HepG2 (cell line): ENCODE measurements around the gene CPNE1. TPM values are rescaled to one million over a fixed set of nuclear protein-coding genes. Genes with fewer than 3 reads are reported as not detected.
A peak's percentile ranks its signal among the peaks of the same experiment; 100 is the strongest.

ENCODE experiments used
- ARID2 ChIP-seq: sonication (generic); formaldehyde crosslinking; IDR thresholded peaks from 2 replicates; pipeline ENCODE4 v1.8.1; 2022; ENCODE audit warnings: mild to moderate bottlenecking, missing genetic modification reagents, borderline replicate concordance
- ATF1 ChIP-seq: IDR thresholded peaks from 2 replicates; pipeline ENCODE4 v1.6.1; 2016; ENCODE audit warnings: mild to moderate bottlenecking, control low read depth
- CBX1 ChIP-seq: IDR thresholded peaks from one replicate; pipeline ENCODE4 v1.6.1; 2016; ENCODE audit warnings: antibody characterized with exemption, low read depth
- CHD4 ChIP-seq: fragments of 200-600 bp; sonication (generic); IDR thresholded peaks from 2 replicates; pipeline ENCODE4 v1.7.0; 2017; ENCODE audit warnings: mild to moderate bottlenecking, low read length, borderline replicate concordance
- CTCF ChIP-seq: sonication (generic); formaldehyde crosslinking; IDR thresholded peaks from 2 replicates; pipeline ENCODE4 v1.5.0; 2020; ENCODE audit warnings: mild to moderate bottlenecking, missing genetic modification reagents, moderate library complexity
- HMG20B ChIP-seq: conservative IDR thresholded peaks from 2 replicates; pipeline ENCODE4 v1.6.1; 2016; ENCODE audit warnings: missing genetic modification reagents, missing compliant biosample characterization
- IRF1 ChIP-seq: sonication (generic); formaldehyde crosslinking; IDR thresholded peaks from 2 replicates; pipeline ENCODE4 v1.4.0; 2020; ENCODE audit warnings: low read depth, mild to moderate bottlenecking, missing genetic modification reagents
- KDM5A ChIP-seq: fragments of 200-600 bp; sonication (generic); IDR thresholded peaks from 2 replicates; pipeline ENCODE4 v1.7.0; 2018; ENCODE audit warnings: antibody characterized with exemption, mild to moderate bottlenecking, low read length, borderline replicate concordance
- KLF6 ChIP-seq: IDR thresholded peaks from 2 replicates; pipeline ENCODE4 v1.8.0; 2016; ENCODE audit warnings: missing biosample characterization, missing genetic modification reagents
- MED13 ChIP-seq: sonication (generic); formaldehyde crosslinking; IDR thresholded peaks from 2 replicates; pipeline ENCODE4 v1.5.0; 2020; ENCODE audit warnings: missing genetic modification reagents
- NFIB ChIP-seq: sonication (generic); formaldehyde crosslinking; IDR thresholded peaks from 2 replicates; pipeline ENCODE4 v1.9.0; 2021; ENCODE audit warnings: missing genetic modification reagents, mild to moderate bottlenecking, borderline replicate concordance
- RBFOX2 ChIP-seq: fragments of 200-400 bp; formaldehyde crosslinking; IDR thresholded peaks from 2 replicates; pipeline ENCODE4 v1.6.1; 2017; ENCODE audit warnings: low read depth, mild to moderate bottlenecking, low read length
- SRSF9 ChIP-seq: fragments of 200-400 bp; formaldehyde crosslinking; IDR thresholded peaks from 2 replicates; pipeline ENCODE4 v1.6.1; 2018; ENCODE audit warnings: borderline replicate concordance, mild to moderate bottlenecking, low read depth, low read length; ENCODE audit not compliant: insufficient read depth, poor library complexity, severe bottlenecking
- TARDBP ChIP-seq: sonication (generic); formaldehyde crosslinking; IDR thresholded peaks from 2 replicates; pipeline ENCODE4 v1.8.0; 2022; ENCODE audit warnings: mild to moderate bottlenecking, missing genetic modification reagents
- TRAFD1 ChIP-seq: sonication (generic); formaldehyde crosslinking; IDR thresholded peaks from 2 replicates; pipeline ENCODE4 v1.5.1; 2020; ENCODE audit warnings: missing genetic modification reagents, mild to moderate bottlenecking, borderline replicate concordance
- ZGPAT ChIP-seq: IDR thresholded peaks from 2 replicates; pipeline ENCODE4 v1.6.1; 2016; ENCODE audit warnings: mild to moderate bottlenecking
- ZNF335 ChIP-seq: sonication (generic); formaldehyde crosslinking; IDR thresholded peaks from 2 replicates; pipeline ENCODE4 v1.4.0; 2020; ENCODE audit warnings: missing genetic modification reagents
- ZNF337 ChIP-seq: sonication (generic); formaldehyde crosslinking; IDR thresholded peaks from 2 replicates; pipeline ENCODE4 v1.5.1; 2020; ENCODE audit warnings: missing genetic modification reagents, low read depth, mild to moderate bottlenecking, borderline replicate concordance
- ZNF468 ChIP-seq: sonication (generic); formaldehyde crosslinking; IDR thresholded peaks from 2 replicates; pipeline ENCODE4 v1.8.0; 2022; ENCODE audit warnings: mild to moderate bottlenecking, moderate library complexity, missing genetic modification reagents
- ZNF580 ChIP-seq: IDR thresholded peaks from 2 replicates; pipeline ENCODE4 v1.6.1; 2016; ENCODE audit warnings: low read depth, borderline replicate concordance
- ZNF672 ChIP-seq: sonication (generic); formaldehyde crosslinking; IDR thresholded peaks from 2 replicates; pipeline ENCODE4 v1.8.1; 2022; ENCODE audit warnings: missing genetic modification reagents
- ZNF839 ChIP-seq: sonication (generic); formaldehyde crosslinking; IDR thresholded peaks from 2 replicates; pipeline ENCODE4 v1.4.0; 2020; ENCODE audit warnings: missing genetic modification reagents, mild to moderate bottlenecking, borderline replicate concordance
- polyA plus RNA-seq, 8 experiments: library from polyadenylated mRNA; depleted of rRNA in 3 of 8; stranded (reverse) in 7 of 8; unstranded in 1 of 8; fragments of >200 nt; fragmentation: Illumina TruSeq in 4 of 8; extraction: Trizol in 4 of 8; gene quantifications; 2 replicates each; pipeline versions ENCODE4 v1.2.1 to v1.2.3, GENCODE V29; 2011 to 2016; ENCODE audit warnings: low read depth in 4 of 8, missing spikeins in 1 of 8, mixed read lengths in 1 of 8; ENCODE audit not compliant: insufficient read depth in 1 of 8
- total RNA-seq, 5 experiments: library from RNA; depleted of rRNA; stranded (reverse); fragments of >200 nt; fragmentation: Illumina TruSeq; extraction: Trizol; gene quantifications; 2 replicates each; pipeline ENCODE4 v1.2.3, GENCODE V29; 2016; ENCODE audit warnings: low read depth in 1 of 5

Gene CPNE1
- total and polyA plus RNA-seq, 2 of the 13 experiments (the other 11 are each of a cell fraction or from before 2014, with no cell fraction given): 408 to 431 TPM

GRCh38 chr20:35616465-35617396 is 48.0 kb downstream of the CPNE1 start (continued):
- TF ChIP-seq SRSF9 (no peak), CHD4 (peak; percentile 99), HMG20B (peak; percentile 16; the same call in 1 of the 2 replicates), RBFOX2 (peak; percentile 80), TRAFD1 (CRISPR knock-in tag) (peak; percentile 41), ZNF580 (CRISPR knock-in tag) (peak; percentile 86; the same call in 1 of the 2 replicates), CTCF (CRISPR knock-in tag) (0 out of 2 replicates have a peak, but pooled peaks have one; percentile 14), TARDBP (CRISPR knock-in tag) (peak; percentile 92), ZNF468 (CRISPR knock-in tag) (peak; percentile 90; the same call in 1 of the 2 replicates), KDM5A (peak; percentile 68; the same call in 1 of the 2 replicates), ATF1 (CRISPR knock-in tag) (0 out of 2 replicates have a peak, but pooled peaks have one; percentile 6), ZGPAT (CRISPR knock-in tag) (peak; percentile 81), ARID2 (CRISPR knock-in tag) (0 out of 2 replicates have a peak, but pooled peaks have one; percentile 35), KLF6 (CRISPR knock-in tag) (0 out of 2 replicates have a peak, but pooled peaks have one; percentile 42), CBX1 (peak; percentile 95), ZNF337 (no peak), ZNF672 (CRISPR knock-in tag) (no peak), MED13 (no peak; the same call in none of the 2 replicates), ZNF335 (CRISPR knock-in tag) (peak; percentile 33), NFIB (0 out of 2 replicates have a peak, but pooled peaks have one; percentile 62), IRF1 (CRISPR knock-in tag) (peak; percentile 91; the same call in 1 of the 2 replicates), ZNF839 (peak; percentile 38; the same call in 1 of the 2 replicates)
